ENCODE results near the gene SLC51B.
"Not testable (repeated sequence)": the region's sequence is repeated elsewhere in the genome, so short reads cannot be mapped to it uniquely, and the experiment has no call there.

The SLC51B gene
- 0 reads per million in 2 donors for total RNA-seq

DNA sequence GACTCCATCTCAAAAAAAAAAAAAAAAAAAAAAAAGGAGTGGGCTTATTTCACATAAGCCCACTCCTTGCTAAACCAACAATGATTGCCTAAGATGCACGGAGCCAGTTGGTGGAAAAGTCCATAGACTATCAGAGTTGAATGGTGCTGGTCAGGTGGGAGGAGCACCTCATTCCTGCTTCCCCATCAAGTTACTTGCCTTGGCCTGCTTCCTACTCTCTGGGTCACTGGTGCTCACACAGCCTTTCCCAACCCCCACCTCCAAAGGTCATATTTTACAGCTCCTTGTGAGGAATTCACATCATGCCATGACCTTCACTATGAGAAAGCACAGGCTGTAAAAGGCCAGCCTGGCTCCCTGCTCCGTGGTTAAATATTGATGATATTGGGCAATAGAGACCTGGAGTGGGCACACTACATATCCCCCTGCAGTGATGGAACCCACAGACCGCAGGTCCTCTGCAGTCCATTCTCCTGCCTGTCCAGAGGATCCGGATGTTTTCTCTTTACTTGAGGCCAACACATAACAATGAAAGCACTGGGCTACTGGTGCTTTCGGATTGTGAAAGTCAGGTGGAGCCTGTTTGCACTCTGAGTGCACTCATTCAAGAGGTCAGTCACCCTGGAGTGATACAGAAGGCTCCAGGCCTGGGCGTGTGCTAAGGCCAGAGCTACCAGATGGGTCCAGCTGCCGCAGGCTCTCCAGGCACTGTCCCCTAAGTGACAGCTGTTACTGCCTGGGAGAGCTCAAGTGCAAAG, at the start of gene SLC51B:
SLC51B (plus strand) TSS at position 664 of the 758 bp plus-strand sequence. CDS start 4,618 bp downstream, outside the sequence.
- no peak for DNase-seq

DNA sequence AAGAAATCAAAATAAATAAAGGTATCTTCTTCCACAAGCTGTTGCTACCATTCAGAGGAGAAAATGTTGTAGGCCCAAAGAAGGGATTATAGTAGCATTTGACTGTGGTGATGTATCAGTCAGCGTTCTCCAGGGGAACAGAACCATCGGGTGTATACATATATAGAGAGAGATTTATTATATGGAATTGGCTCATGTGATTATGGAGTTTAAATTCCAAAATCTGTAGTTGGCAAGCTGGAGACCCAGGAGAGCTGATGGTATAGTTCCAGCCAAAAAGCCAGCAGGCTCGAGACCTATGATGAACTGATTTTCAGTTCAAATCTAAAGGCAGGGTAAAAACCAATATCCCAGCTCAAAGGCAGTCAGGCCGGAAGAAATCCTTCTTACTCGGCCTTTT, 48.1 kb upstream of the SLC51B start:
- no peak for DNase-seq

DNA sequence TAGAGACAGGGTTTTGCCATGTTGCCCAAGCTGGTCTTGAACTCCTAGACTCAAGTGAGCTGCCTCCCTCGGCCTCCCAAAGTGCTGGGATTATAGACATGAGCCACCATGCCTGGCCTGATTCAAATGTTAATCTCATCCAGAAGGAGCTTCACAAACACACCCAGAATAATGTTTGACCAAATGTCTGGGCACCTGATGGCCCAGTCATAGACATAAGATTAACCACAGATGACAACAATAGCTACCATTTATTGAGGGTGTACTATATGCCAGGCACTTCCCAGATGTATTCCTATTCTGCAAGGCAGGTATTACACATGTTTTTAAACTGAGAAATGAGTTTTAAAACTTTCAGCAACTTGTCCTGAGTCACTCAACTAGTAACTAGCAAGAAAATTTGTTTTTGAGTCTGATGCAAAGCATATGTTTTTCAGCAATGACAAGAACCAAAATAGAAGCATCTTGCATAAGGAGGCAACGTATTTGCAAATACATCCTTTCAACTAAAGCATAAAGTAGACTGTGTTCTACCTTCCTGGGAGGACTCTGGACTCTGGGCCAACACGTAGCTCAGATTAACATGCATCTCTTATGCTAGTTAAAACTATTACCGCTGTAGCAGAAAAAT, 47.3 kb upstream of the SLC51B start:
- DNase-seq = no peak

DNA sequence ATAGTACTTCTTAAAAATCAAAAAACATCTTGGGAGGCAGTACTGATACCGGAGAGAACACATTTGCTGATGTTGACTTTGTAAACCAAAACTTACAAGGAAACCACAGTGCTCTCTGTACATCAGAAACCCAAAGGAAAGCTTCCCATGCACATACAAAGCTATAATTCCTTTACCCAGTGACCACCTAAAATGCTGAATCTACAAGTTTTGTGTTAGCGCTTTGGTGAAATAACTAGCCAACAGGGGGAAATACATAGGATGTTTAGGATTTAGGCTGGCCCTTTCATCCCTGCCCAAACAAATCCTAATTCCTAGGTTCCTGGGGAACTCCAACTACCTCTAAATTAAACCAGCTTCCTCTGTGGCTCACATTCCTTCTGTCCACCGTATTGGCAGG, 40.2 kb upstream of the SLC51B start:
- DNase-seq = no peak

DNA sequence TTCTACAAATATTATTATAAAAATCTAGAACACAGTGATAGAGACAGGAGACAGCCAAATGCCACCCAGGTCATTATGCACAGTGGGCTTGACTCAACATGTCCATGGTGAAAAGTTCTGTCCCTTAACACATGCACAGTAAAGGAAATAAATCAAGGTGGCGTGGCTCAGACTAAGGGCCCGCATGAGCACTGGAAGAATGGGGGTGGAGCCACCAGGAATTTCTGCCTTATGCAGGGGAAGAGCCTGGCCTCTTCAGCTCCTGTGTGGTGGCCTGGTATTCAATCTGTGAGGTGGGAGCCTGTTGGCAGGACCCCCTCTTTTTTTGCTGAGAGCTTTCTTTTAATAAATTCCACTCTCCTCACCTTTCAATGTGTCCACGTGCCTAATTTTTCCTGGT, 38.3 kb upstream of the SLC51B start:
- DNase-seq = no peak

DNA sequence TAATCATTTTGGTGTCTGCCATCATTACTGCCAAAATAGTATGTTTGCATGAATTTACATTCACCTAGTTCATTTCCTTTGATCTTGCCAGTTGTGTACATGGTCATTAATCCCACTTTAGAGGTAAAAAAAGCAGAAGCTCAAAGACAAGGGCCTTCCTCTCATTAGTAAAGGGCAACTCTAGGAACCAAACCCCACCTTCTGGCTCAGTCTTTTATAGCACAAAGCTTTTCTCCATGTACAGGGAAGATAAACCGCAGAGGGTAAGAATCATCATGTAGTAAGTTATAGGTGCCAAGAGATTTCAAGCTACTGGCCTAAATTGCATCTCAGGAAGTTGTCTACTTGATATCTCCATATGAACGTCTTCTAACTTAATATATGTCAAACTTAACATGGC, 36.2 kb upstream of the SLC51B start:
- DNase-seq = no peak

DNA sequence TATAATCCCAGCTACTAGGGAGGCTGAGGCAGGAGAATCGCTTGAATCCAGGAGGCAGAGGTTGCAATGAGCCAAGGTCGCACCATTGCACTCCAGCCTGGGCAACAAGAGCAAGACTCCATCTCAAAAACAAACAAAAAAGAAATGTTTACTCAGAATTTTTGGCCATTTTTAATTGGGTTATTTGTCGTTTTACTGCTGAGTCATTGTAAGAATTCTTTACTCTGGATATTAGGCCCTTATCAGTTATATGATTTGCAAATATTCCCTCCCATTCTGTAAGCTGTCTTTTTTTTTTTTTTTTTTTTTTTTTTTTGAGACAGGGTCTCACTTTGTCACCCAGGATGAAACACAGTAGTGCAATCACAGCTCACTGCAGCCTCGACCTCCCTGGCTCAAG, 34.0 kb upstream of the SLC51B start:
- not testable (repeated sequence) for DNase-seq

DNA sequence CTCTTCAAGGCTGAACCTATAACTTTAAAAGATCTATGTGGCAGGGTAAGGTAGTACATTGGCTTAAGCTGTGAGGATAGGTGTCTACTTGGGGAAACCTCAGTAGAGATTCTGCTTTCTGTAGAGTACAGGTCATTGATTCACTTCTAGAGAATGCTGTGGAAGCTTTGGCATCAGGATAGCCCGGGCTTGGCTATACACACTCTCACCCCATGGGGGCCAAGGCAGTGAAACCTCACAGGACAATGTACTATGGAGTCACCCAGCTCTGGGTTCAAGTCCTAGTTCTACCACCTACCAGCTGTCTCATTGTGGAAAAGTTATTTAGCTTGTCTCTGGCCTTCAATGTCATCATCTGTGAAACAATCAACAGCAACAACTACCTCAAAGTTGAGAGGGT, 24.8 kb upstream of the SLC51B start:
- DNase-seq = no peak

DNA sequence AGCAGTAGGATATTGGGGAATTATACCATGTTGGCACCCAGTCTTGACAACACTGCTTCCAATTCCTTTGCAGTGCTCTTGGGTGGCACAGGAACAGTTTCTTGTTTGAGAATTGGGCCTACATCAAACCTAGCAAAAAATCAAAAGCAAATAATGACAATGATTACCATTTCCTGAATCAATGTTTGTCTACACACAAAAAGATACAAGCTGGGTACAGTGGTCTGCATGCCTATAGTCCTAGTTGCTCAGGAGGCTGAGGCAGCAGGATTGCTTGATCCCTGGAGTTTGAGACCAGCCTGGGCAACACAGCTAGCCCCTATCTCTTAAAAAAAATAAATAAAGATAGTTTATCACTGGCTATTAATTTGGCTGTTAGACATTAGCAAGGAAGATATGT, 23.7 kb upstream of the SLC51B start:
- no peak for DNase-seq

DNA sequence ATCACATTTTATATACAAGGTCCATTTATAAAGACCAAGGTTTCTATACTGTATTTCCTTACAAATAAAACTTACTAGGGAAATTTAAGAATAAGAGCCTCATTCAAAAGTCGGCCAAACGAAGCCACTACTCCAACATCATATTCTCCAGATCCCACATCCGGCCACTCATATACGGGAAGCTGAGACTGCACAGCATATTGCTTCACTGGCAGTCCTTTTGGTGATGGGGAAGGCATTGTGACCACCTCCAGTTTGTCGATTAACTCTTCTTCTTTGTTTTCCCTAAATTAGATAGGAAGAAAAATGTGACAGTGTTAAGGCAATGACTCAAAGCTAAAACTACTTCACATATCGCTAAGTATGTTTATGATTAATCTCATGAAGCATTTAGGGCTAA, 18.4 kb upstream of the SLC51B start:
- no peak for DNase-seq

DNA sequence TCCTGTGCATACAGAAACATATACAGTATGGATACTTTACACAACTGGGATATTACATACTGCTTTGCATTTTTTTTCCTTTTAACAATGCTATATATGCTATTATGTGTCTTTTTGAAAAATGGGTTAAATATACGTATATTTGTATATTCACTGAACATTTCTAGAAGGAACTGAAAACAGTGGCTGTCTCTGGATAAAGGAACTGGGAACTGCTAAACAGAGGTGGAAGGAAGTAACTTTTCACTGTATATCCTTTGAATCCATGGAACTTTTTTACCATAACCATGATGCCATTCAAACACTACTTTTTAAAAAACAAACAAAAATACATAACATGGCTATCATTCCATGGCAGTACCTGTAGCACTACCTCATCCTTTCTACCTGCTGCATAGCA, 17.6 kb upstream of the SLC51B start:
- DNase-seq = no peak

DNA sequence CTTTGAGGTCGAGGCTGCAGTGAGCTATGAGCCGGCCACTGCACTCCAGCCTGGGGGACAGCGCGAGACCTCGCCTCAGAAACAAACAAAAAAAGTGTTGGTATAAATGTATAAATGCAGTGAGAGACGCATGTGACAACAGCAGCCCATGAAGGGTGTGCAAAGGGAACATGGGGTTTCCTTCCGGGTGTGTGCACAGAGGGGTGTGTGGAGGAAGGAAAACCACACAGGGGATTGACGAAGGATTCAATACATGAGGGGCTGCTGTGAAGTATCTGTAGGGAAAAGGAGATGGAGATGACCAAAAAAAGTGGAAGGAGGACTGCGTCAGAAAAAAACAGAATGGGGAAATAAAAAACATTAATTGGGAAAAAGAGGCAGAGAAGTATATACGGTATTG, 16.8 kb upstream of the SLC51B start:
- no peak for DNase-seq

DNA sequence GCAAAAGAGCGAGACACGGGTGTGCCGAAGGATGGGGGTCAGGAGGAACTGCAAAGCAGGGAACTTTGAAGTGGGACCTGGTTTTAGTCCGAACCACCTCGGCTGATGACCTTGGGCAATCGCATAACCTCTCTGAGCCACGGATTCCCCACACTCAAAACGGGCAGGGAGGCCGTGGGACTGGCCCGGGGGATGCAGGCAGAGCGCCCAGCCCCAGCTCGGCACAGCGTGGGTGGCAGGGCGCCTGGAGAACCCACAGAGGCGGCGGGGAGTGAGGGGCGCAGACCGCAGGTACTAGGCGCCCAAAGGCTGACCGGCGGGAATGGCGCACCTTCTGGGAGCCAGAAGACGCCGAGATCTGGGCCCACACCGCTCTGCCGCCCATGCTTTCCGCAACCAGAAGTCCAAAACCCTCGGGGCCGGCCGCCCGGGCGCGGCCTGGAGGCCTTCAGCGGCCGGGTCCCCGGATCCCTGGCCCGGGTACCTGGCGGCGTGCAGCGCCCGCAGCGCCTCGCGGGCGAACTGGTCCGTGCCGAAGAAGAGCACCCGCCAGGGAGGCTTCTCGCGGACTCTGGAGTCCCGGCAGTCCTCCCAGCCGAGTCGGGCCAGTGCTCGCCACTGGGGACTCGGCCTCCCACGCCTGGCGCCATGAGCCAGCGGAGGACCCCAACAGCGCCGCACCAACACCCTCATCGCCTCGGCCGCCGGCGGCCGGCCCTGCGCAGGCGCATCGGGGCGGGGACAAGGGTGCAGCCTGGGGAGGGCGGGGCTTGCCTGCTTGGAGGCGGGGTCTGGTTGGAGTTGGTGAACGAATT, 16.1 kb upstream of the SLC51B start, which contains the start of gene MTFMT:
MTFMT (minus strand) TSS at position 719 of the 815 bp plus-strand sequence; CDS start at position 693, 26 bp downstream.
- peak; percentile 93 for DNase-seq

DNA sequence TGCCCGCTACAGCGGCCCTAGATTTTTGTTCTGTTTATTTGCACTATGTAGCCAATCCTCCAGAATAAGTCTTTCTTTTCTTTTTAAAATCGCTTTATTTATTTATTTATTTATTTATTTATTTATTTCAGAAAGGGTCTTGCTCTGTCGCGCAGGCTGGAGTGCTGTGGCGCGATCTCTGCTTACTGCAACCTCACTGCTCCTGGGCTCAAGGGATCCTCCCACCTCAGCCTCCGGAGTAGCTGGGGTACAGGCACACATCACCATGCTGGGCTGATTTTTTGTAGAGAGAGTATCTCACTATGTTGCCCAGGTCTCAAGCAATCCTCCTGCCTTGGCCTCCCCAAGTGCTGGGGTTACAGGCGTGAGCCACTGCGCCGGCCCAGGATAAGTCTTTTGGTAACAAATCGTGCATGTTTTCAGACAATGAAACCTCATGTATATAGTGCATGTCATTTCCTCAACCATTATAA, 15.4 kb upstream of the SLC51B start:
- DNase-seq = no peak

DNA sequence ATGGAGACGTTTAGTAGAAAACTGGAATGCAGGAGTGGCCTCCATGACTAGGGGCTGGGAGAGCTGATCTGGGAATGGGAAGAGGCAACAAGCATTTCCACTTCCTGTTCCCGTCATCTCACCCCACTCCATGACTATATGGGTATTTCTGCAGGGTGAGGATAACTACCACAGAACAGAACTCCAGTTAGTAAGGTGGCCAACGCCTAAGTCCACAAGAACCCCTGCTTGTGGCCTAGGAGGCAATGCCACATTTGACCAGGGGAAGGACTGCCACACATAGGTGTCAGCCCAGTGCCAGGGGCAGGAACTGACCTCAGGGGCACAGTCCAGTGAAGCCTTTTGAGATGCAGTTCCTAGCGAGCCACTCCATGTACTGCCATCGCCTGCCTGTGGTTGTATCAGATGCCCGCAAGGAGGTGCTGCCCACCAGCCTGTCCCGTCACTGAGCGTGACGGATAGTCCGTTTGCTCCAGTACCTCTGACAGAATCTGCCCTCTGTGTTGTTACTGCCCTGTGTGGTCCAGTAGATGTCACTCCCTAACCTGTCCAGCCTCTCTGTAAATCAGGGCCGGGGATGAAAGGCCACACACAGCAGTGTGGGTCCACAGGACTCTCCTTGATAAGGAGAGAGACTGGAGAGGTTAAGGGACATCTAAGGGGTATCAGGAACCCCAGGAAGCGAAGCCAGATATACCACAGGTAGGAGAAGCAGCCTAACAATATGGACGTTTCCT, 12.2 kb upstream of the SLC51B start:
- DNase-seq = peak; percentile 8

DNA sequence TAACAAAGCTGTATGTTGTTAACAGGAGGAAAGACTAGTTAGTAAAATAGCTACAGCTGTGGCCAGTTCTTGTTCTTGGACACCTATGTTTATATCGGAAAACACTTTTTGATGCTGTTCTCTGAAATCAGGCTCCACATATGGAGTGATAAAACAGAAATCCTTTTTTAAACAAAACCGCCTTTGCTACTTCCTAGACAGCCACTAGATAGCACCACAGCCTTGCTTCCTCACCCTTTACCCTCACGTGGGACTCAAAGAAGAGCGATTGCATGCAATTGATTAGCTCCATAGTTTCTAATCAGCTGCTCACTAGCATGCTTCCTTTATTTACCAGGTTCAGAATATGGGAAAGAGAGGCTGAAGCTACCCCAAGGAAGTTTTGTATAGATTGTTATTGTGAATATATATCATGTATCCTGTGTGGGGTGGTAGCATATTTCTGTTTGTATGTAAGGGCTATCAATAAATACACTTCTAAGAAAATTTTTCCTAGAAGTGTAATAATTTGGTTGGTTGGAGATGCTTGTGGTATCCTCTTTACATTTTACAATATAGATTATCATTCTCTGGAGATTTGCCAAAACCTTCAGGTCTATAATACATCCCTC, 11.4 kb upstream of the SLC51B start:
- DNase-seq = no peak

DNA sequence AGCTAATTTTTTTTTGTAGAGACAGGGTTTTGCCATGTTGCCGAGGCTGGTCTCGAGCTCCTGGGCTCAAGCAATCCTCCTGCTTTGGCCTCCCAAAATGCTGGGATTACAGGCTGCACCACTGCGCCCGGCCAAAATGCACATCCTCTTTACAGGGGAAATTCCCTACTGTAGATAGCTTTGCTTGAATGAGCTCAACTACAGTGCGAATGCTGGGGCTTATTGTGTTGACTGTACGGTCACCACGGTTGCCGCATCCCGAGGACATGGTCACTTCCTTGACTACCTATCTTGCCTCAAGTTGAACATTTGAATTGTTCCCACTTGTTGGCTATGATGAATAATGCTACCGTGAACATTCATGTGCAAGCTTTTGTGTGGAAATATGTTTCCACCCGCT, 10.5 kb upstream of the SLC51B start:
- no peak for DNase-seq

DNA sequence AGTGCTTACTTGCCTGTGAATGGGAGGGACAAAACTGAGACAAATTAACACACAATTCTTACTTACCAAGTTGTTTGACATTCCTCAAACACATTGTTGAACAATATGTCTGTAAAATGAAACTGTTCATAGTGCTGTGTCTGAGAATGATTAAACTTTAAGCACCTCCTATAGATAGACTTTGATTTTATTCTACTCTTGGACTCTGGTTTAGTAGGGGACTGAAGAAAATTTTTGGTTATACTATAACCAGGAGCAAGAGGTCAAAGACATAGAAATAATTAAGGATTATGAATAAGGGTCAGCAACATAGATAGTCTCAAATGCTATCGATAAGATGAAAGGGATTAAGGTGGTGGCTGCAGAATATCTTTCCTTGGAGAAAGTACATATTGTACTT, 7.9 kb upstream of the SLC51B start:
- DNase-seq = no peak

DNA sequence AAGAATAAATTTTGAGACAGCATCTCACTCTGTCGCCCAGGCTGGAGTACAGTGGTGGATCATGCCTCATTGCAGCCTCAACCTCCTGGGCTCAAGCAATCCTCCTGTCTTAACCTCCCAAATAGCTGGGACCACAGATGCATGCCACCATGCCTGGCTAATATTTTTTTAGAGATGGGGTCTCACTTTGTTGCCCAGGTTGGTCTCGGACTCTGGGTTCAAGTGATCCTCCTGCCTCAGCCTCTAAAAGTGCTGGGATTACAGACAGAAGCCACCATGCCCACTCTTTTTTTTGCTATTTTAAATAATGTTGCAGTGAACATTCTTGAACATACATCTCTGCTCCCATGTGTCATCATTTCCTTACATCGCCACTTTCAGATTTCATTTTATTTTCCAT, 6.8 kb upstream of the SLC51B start:
- no peak for DNase-seq

DNA sequence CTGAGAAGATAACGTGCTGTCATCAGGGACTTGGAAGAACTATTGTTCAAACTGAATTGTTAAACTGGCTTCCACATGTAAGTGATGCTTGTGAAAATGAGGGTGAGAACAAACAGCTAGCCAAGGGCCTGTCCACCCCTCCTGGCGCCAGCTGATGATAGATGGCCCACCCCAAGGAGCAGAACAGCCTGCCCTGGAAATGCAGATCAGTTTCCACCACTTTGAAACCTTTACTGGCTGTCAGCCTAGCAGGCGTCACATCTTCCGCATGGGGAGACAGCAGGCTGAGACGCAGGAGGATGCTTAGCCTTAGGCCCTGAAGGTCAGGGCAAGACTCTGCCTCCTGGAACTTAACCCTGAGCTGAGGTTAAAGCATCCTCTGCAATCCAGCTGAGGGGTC, 6.4 kb upstream of the SLC51B start:
- DNase-seq = no peak

DNA sequence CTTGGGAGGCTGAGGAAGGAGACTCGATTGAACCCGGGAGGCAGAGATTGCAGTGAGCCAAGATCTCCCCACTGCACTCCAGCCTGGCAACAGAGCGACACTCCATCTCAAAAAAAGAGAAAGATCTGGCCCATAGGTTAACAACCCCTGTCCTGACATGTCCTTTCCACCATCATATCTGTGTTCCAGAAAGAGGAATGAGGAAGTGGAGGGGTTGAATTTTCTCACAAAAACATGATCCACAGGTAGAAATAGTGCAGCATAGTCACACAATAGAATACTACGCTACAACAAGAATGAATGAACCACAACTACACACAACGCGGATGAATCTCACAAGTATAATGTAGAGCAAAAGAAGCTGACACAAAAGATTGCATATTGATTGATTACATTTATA, 4.7 kb upstream of the SLC51B start:
- no peak for DNase-seq

DNA sequence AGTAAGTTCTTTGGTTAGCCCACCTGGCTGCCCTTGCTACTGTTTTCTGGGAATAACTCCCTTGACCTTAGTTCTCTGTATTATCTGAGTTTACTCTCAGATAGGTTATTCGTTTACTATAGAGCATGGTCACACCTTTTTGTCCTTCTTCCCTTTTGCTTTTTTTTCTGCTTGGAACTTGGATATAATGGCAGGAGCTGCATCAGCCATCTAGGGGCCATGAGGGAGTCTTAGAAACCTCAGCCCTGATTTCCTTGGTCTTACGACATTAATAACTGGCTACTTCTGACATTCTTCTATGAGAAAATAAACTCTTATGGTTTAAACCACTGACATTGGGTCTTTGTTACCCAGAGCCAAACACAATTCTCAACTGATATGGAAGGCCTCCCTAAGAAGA, 3.4 kb upstream of the SLC51B start:
- no peak for DNase-seq

Data from T-helper 9 cell (primary cell).